Fibroblast of skin of left quadriceps (primary cell): ENCODE measurements around the gene FLNC.
A peak's percentile ranks its signal among the peaks of the same experiment; 100 is the strongest.

Source experiments
- DNase-seq, 2 experiments: peaks; one replicate each; pipeline ENCODE4 v3.0.0-alpha.2; 2013; ENCODE audit warnings: low read depth in 2 of 2

The FLNC gene, protein sequence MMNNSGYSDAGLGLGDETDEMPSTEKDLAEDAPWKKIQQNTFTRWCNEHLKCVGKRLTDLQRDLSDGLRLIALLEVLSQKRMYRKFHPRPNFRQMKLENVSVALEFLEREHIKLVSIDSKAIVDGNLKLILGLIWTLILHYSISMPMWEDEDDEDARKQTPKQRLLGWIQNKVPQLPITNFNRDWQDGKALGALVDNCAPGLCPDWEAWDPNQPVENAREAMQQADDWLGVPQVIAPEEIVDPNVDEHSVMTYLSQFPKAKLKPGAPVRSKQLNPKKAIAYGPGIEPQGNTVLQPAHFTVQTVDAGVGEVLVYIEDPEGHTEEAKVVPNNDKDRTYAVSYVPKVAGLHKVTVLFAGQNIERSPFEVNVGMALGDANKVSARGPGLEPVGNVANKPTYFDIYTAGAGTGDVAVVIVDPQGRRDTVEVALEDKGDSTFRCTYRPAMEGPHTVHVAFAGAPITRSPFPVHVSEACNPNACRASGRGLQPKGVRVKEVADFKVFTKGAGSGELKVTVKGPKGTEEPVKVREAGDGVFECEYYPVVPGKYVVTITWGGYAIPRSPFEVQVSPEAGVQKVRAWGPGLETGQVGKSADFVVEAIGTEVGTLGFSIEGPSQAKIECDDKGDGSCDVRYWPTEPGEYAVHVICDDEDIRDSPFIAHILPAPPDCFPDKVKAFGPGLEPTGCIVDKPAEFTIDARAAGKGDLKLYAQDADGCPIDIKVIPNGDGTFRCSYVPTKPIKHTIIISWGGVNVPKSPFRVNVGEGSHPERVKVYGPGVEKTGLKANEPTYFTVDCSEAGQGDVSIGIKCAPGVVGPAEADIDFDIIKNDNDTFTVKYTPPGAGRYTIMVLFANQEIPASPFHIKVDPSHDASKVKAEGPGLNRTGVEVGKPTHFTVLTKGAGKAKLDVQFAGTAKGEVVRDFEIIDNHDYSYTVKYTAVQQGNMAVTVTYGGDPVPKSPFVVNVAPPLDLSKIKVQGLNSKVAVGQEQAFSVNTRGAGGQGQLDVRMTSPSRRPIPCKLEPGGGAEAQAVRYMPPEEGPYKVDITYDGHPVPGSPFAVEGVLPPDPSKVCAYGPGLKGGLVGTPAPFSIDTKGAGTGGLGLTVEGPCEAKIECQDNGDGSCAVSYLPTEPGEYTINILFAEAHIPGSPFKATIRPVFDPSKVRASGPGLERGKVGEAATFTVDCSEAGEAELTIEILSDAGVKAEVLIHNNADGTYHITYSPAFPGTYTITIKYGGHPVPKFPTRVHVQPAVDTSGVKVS (N-terminal part only)

DNA sequence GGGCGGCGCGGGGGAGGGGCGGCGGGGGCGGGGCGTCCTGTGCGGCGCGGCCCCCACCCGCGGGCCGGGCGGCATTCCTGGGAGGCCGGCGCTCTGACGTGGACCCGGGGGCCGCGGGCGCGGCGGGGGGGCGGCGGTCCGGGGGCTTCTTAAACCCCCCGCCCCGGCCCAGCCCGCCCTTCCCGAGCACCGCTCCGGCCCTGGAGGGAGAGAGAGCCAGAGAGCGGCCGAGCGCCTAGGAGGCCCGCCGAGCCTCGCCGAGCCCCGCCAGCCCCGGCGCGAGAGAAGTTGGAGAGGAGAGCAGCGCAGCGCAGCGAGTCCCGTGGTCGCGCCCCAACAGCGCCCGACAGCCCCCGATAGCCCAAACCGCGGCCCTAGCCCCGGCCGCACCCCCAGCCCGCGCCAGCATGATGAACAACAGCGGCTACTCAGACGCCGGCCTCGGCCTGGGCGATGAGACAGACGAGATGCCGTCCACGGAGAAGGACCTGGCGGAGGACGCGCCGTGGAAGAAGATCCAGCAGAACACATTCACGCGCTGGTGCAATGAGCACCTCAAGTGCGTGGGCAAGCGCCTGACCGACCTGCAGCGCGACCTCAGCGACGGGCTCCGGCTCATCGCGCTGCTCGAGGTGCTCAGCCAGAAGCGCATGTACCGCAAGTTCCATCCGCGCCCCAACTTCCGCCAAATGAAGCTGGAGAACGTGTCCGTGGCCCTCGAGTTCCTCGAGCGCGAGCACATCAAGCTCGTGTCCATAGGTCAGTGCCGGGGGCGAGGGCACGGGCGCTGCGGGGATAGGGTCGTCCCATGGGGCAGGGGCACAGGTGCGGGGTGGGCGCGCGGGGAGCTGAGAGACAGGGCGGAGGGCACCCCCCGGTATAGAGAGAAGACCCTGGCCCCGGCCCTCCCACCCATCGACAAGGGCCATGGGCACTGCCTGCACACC lies at the start of gene FLNC:
TSS of gene FLNC (plus strand) at position 176 of the 947 bp plus-strand sequence. CDS start at position 408, 232 bp downstream.
- DNase-seq: no peak

DNA sequence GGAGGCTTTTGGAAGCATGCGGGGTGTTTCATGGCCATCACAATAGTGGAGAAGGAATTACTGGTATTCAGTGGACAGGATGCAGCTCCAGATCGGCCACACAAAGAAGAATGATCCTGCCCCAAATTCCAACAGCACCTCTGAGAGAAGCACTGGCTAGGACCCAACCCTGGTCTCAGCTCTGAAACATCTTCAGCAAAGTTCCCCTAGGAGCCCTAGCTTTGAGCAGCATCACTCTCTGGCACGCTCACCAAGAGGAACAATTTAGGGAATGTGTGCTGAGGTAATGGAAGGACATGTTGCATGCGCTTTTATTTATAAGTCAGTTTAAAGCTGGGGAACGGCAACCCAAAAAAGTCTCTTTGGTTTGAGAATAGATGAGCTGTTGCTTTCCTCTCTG lies 49.1 kb upstream of the FLNC start:
- DNase-seq: peak; percentile 69

DNA sequence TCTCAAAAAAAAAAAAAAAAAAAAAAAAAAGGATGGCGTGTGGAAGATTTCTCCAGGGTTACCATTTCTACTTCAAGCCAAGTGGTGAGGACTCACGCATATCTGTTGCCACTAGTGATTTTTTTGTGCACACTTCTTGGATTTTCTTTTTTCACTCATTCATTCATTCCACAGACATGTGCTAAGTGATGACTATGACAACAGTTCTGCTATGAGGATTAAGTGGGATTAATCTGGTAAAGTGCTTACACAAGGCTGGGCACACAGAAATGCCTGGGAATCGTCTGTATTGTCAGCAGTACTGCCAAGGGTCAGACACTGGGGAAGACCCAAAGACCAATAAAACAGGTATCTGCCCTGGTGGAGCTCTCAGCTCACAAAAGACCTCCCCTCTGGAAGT lies 48.4 kb upstream of the FLNC start:
- DNase-seq: no peak

DNA sequence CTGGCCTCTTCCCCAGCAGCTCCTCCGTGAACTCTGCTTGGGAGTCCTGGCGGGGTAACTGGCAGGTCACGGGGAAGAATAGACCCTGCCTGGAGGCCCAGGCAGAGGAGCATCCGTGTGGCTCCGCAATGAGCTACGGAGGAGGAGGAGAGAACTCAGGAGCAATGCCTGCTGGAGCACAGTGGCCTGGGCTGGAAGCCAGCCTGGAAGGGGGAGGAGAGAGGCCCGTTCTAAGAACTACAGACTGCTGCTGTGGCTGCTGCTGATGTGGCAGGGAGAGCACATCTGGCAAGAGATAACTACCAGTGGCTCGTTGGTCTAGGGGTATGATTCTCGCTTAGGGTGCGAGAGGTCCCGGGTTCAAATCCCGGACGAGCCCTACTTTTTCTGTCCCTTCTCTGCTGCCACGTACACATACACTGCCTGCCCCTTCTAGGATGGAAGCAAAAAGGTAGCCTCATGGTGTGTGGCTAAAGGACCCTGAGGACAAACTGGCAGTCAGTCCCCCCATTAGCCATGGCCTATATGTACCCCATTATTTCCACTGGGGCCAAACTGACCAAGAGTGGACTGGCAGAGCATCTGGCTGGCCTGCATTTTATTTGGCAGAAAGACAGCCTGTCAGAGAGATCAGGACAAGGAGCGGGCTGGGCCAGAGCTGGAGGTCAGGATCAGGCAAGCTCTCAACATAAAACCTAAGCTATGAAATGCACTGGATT lies 46.9 kb upstream of the FLNC start:
- peak; percentile 85 to 87 for DNase-seq

DNA sequence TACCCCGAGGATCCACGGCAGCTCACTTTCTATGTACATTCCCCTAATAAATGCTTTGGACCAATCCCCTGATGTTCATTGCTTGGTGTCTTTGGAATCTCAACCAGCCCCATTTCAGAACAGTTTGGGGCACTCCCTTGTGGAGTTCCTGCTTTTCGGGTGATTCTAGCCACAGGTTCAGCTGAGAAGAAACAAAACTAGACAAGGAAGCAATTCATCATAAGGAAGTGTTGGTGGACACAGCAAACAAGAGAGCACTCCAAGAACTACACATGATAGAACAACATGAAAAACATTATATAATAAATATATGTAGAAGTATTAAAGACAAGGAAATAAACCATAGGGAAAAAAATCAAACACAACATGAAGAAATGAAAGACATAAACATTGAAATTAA lies 44.5 kb upstream of the FLNC start:
- no peak for DNase-seq

DNA sequence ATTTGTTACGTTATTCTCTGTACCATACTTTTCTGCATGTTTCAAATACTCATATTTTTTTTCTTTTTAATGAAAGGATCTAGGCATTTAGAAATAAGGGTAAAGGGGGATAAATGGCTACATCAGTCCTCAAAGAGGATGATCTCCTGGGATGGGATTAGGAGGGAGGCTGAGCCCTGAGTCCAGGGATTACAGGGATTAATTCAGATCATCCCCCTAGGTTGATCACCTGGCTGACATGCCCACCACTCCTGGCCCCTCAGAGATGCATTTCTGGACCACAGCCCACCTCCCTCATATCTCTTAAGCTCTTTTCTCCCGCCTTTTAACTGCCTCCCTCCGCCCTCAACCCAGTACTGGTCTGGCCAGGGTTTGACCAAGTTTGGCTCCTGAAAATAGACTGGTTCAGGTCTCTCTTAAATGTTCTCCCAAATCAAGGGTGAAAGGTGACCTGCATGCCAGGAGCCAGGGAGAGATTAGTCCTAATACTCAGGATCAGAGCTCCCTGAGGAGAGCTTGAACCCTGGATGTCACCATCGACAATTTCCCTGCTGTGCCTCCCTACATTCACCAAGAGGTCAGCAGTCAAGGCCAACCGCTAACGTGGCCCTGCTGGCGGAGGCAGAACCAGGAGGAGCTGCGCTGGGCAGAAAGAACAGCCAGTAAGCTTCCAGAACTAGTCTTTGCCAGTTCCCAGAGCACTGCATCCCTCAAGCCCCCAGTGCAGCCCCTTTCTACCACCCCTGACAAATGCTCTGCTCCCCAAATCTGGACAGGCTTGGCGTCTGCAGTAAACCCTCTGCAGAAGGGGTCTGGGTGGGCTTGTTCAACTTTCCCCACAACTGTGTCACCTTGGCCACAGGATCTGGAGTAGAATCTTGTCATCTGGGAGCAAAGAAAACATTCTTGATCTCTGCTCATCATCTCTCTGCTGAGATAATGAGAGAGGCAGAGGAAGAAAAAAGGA lies 41.5 kb upstream of the FLNC start:
- DNase-seq: no peak

DNA sequence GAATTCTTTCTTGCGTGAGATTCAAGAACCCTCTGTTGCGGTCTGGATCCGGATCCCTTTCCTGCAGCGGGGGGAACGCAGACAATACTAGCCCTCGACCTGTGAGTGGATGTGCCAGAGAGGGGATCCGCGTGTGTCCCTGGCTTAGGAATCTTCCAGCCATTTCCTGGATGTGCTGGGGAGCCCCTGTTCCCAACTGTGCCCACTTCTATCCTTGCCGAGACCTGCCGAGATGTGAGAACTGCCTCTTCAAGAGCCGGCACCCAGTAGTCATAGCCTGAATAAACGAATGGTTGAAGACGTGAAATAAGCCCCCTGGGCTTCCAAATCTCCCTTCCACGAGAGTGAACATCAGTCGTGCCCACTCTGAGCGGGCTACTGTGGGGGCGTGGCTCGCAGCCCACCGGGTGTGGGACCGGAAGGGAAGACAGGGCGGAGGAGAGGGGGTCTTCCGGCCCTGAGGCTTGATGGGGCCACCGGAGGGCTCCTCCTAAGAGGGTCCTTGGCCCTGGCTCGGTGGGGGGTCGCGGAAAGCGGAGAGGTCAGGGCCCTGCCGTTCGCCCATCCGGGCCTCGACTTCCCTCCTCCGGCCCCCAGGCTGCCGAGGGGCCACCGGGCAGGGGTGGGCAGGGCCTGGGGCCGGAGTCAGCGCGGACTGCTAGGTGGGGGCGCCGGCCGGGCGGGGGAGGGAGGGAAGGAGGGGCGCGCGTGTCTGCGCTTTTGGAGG lies 39.7 kb upstream of the FLNC start:
- DNase-seq: no peak

DNA sequence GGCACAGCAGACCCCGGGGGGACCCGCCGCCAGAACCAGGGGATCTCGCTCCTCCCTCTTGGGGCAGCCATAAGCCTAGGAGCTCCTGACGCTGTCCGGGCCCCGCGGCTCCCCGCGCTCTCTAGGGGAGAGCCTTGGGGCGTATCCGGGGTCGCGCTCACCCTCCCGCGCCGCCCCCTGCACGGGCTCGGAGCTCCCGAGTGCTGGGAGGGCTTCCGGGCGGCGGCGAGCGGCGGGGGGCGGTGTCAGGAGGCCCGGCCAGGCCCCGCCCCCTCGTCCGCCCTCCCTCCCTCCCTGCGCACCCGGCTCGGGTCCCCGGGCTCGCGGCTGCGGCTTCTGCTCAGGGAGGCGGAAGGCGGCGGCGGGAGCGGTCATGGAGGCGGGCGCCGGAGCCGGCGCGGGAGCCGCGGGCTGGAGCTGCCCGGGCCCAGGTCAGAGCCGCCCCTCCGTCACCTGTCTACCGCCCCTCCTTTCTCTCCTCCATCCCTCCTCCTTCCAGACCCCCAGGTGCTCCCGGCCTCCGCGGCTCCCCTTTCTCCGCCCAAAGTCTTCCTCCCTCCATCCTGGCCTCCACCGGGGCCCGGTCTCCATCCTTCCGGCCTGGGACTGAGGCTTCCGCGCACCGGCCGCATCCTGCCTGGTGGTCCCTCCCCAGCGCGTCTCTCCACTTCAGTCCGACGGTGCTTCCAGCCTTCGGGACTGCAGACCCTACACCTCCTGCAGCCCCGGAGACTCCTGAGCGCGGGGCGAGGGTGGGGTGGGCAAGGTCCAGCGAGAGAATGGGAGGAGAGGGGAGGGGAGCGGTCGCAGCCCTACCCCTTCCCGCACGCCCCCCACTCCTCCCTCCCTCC lies 38.9 kb upstream of the FLNC start, which contains the start of gene CCDC136:
TSS of gene CCDC136 (plus strand) at position 848 of the 851 bp plus-strand sequence. CDS start 444 bp downstream, outside the sequence.
- peak in 1 of 2 experiments; percentile 20 for DNase-seq

DNA sequence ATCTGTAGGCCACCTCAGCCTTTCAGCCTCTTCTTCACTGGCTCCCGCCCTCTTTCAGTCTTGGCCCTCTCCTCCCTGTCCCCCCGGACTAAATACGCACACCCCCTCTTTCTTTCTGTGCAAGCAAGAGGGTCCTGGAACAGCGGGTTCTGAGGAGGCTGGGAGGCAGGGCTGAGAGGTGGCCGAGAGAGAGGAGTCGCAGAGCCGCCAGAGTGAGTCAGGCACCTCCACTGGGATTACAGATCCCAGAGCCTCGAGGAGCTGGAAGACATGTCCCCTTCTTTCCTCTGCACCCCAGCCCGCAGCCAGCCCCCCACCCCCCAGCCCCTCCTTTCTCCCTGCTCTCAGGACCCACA lies 38.3 kb upstream of the FLNC start:
- DNase-seq: no peak

DNA sequence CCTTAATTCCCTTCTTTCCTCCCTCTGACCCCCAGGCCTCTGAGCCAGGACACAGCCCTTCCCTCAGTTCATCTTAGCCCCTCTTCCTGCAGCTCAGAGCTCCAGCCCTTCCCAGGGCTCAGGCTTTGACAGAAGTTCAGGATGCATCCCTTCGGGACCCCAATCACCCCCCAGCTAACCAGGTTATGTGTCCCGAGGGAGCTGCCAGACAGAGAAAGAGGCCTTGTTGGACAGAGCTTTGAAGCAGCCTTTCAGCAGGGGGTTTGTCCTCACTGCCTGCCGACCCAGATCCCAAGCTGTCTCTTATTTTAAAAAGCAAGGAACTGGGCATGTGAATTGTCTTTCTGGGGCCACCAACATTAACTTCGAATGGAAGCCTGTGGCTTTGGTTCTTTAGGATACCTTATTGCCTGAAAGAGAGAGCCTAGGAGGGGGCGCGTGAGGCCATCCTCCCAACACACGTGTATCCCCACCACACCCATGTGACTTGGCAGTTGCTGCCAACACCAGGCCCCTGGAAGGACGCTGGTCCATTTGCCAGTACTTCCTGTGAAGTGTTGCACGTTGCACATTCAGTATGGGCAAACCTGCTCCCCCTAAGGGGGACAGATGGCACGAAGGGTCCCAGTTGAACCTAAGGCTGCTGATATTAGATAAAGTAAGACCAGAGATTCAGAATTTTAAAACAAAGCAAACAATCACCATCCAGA lies 37.6 kb upstream of the FLNC start:
- no peak for DNase-seq

DNA sequence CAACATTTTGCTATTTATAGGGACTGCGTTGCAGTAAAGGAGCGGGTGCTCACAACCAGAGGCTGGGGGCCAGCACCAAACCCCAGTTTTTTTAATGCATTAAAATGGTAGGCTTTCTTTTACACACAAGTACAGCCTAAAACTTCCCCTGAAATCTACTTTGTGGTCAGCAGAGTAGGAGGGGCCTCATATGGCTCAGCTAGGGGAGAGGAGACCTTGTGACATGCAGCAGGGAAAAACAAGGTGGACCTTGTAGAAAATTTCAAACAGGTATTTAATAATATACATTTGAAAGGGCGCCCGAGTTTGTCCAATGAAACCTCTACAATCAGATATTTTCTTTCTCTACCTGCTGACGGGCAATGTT lies 37.0 kb upstream of the FLNC start:
- no peak for DNase-seq

DNA sequence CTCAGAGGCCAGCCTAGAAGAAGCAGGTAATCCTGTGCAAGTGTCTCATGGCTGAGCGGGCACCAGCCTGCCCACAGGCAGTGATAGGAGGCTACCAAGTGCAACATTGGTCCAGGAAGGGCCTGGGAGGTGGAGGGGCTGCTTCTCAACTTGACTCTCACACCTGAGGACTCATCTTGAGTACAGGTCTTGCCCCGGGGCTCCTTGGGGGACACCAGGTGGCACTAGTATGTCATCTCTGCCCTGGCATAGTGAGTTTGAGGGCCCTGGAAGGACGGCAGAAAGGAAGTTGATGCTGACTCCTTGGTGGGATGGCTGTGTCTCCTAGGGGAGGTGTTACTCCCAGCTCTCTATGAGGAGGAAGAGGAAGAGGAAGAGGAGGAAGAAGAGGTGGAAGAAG lies 36.2 kb upstream of the FLNC start:
- no peak for DNase-seq

DNA sequence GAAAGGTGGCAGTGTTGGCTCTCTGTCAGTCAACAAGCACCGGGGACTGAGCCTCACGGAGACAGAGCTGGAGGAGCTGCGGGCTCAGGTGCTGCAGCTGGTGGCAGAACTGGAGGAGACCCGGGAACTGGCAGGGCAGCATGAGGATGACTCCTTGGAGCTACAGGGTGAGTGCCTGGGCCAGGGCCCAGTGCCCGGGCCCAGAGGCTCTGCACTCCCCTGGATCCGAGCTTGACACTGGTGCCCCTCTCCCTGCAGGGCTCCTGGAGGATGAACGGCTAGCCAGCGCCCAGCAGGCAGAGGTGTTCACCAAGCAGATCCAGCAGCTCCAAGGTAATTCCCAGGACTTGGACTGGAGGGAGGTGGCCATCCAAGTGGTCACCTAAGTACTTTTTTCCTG lies 35.8 kb upstream of the FLNC start:
- no peak for DNase-seq

DNA sequence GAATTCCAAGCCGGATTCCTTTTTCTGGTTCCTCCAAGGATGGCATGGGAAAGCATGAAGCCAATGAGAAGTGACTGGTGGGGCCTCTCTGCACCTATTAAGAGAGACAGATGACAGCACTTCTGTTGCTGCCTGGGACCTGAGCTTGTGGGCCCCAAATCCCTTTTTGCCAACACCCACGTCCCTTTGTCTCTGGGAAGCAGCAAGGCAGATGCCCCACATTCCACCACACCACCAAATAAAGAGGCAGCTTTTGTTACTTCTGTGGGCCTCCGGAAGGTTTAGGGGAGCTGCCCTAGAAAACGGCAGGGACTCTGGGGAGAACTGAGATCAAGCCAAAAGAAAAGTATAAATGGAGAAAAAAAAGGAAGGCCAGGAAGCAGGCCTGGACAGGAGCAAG lies 35.1 kb upstream of the FLNC start:
- DNase-seq: no peak

DNA sequence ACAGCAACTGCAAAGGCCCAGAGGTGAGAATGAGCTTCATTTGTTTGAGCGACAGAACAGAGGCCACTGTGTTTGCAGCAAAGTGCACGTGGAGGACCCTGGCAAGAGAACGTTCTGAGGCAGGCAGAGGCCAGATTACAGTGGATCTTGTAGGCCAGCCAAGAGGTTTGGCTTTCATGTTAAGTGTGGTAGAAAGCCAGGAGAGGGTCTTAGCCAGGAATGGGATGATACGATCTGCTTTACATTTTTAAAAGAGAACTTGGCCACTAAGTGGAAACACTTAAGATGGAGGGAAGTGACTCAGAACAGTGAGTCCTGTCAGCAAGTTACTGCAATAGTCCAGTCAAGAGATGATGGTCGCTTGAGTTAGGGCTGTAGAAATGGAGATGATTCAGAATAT lies 33.9 kb upstream of the FLNC start:
- peak; percentile 59 to 60 for DNase-seq

DNA sequence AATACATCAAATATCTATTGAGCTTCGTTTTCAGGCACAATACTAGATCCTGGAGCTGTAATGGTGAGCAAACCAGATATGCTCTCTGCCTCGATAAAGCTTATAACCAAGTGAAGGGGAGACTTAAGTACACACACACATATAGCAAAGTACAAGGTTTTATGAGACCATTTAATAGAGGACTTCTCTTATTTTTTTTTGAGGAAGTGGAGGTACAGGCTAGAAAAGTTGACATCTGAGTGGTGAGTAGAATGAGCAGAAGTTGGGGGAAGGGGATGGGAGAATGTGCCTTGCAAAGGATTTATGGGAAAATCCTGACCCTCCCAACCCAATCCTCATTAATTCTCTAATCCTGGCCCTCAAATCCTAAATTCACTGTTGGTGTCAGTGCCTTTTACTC lies 30.8 kb upstream of the FLNC start:
- no peak for DNase-seq

DNA sequence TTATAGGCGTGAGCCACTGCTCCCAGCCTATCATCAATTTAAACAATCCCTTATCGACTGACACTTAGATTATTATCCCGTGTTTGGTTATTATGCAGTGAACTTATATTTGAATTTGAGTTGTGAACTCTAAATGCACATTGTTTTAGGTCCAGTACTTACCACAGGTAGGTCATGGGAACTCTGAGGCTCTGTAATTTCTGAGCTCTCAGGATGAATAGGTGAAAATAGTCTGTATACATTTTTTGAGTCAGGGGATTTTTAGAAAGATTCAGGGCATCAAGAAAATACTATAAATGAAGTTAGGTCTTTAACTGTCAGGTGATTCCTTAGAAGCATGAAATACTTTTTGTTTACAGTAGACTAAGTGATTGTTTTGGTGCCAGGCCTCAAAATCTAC lies 29.6 kb upstream of the FLNC start:
- DNase-seq: no peak
